Stromal cell of bone marrow (primary cell): ENCODE data around the gene OR51V1.

Experiments used
- DNase-seq: peaks from one replicate; pipeline ENCODE4 v3.0.0-alpha.2; 2012; ENCODE audit warnings: low read depth

Gene OR51V1

GRCh38 chr11:5230266-5230665 is 29.8 kb upstream of the OR51V1 start:
- DNase-seq, result no peak

- DNase-seq, result no peak
Observed at GRCh38 chr11:5229796-5230195, 29.3 kb upstream of the OR51V1 start.

- DNase-seq, result no peak
Observed at GRCh38 chr11:5229356-5229755, 28.9 kb upstream of the OR51V1 start.

GRCh38 chr11:5228124-5228523 is 27.6 kb upstream of the OR51V1 start:
- DNase-seq, result no peak

GRCh38 chr11:5227681-5228080 is 27.2 kb upstream of the OR51V1 start:
- DNase-seq, result no peak

- DNase-seq, result no peak
Observed at GRCh38 chr11:5226732-5227310, 26.3 kb upstream of the OR51V1 start, which contains the start of gene HBB. Gene HBB (minus strand): TSS chr11:5227071. CDS start chr11:5227021, 50 bp downstream.

GRCh38 chr11:5225480-5225871 is 25.0 kb upstream of the OR51V1 start:
- no peak for DNase-seq

GRCh38 chr11:5224538-5225479 is 24.3 kb upstream of the OR51V1 start:
- no peak for DNase-seq

- no peak for DNase-seq
Observed at GRCh38 chr11:5223686-5224085, 23.2 kb upstream of the OR51V1 start.

GRCh38 chr11:5223146-5223545 is 22.7 kb upstream of the OR51V1 start:
- DNase-seq, result no peak

GRCh38 chr11:5210376-5210885 is 9.9 kb upstream of the OR51V1 start:
- DNase-seq, result no peak

- DNase-seq, result peak; percentile 58
Observed at GRCh38 chr11:5204787-5205186, 4.3 kb upstream of the OR51V1 start.

GRCh38 chr11:5203366-5203765 is 2.9 kb upstream of the OR51V1 start:
- DNase-seq, result no peak

- DNase-seq, result no peak
Observed at GRCh38 chr11:5198285-5198684, 2.2 kb downstream of the OR51V1 start.

GRCh38 chr11:5197536-5197935 is 2.9 kb downstream of the OR51V1 start:
- peak; percentile 24 for DNase-seq

- no peak for DNase-seq
Observed at GRCh38 chr11:5196731-5197130, 3.8 kb downstream of the OR51V1 start.

- DNase-seq, result no peak
Observed at GRCh38 chr11:5196067-5196466, 4.4 kb downstream of the OR51V1 start.

GRCh38 chr11:5192738-5193137 is 7.7 kb downstream of the OR51V1 start:
- no peak for DNase-seq

- no peak for DNase-seq
Observed at GRCh38 chr11:5188201-5188600, 12.3 kb downstream of the OR51V1 start.

- no peak for DNase-seq
Observed at GRCh38 chr11:5178046-5178837, 22.2 kb downstream of the OR51V1 start.

- DNase-seq, result no peak
Observed at GRCh38 chr11:5174934-5175333, 25.5 kb downstream of the OR51V1 start.

- DNase-seq, result no peak
Observed at GRCh38 chr11:5171856-5172255, 28.6 kb downstream of the OR51V1 start.
